Neural cell (in vitro differentiated cells): Measurements from ENCODE around the gene KLHL10.

Source experiments
- CTCF ChIP-seq: fragments of 450-650 bp; IDR thresholded peaks from 2 replicates; pipeline ENCODE4 v1.5.1; 2014; ENCODE audit warnings: antibody characterized with exemption, mild to moderate bottlenecking, moderate library complexity; ENCODE audit not compliant: poor library complexity, severe bottlenecking
- EZH2 ChIP-seq: fragments of 200-600, 300-800 bp; shearing (Covaris generic), sonication (generic); IDR thresholded peaks from 2 replicates; pipeline ENCODE4 v1.6.1; 2014; ENCODE audit warnings: antibody characterized with exemption, low read length, borderline replicate concordance, mild to moderate bottlenecking; ENCODE audit not compliant: insufficient read depth, poor library complexity, severe bottlenecking
- SMC3 ChIP-seq: fragments of 450-650 bp; conservative IDR thresholded peaks from 2 replicates; pipeline ENCODE4 v1.6.1; 2014; ENCODE audit warnings: antibody characterized with exemption, mild to moderate bottlenecking, moderate library complexity; ENCODE audit not compliant: poor library complexity

DNA sequence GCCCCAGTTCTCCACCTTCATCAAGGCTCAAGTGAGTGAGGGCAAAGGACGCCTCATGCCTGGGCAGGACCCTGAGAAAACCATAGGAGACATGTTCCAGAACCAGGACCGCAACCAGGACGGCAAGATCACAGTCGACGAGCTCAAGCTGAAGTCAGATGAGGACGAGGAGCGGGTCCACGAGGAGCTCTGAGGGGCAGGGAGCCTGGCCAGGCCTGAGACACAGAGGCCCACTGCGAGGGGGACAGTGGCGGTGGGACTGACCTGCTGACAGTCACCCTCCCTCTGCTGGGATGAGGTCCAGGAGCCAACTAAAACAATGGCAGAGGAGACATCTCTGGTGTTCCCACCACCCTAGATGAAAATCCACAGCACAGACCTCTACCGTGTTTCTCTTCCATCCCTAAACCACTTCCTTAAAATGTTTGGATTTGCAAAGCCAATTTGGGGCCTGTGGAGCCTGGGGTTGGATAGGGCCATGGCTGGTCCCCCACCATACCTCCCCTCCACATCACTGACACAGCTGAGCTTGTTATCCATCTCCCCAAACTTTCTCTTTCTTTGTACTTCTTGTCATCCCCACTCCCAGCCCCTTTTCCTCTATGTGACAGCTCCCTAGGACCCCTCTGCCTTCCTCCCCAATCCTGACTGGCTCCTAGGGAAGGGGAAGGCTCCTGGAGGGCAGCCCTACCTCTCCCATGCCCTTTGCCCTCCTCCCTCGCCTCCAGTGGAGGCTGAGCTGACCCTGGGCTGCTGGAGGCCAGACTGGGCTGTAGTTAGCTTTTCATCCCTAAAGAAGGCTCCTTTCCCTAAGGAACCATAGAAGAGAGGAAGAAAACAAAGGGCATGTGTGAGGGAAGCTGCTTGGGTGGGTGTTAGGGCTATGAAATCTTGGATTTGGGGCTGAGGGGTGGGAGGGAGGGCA lies 15.1 kb upstream of the KLHL10 start:
- no peak for TF ChIP-seq CTCF
- TF ChIP-seq SMC3 = no peak
- no peak for TF ChIP-seq EZH2
